Ishikawa (cell line): ENCODE data around the gene HTD2.

Experiments
- EP300 ChIP-seq: IDR thresholded peaks from 2 replicates; pipeline ENCODE4 v1.6.1; 2012; ENCODE audit warnings: borderline replicate concordance
- NFIC ChIP-seq: IDR thresholded peaks from 2 replicates; pipeline ENCODE4 v1.6.1; 2012

- TF ChIP-seq NFIC (no peak), EP300 (no peak)
Measured at GRCh38 chr3:58261954-58262666, 44.2 kb upstream of the HTD2 start.
